Measurements from ENCODE around the gene FAM3D. TPM values are rescaled to one million over a fixed set of nuclear protein-coding genes. Genes with fewer than 3 reads are reported as not detected.

Gene FAM3D
- total RNA-seq, 4 donors from 2014 or later = 243 to 431 (median 364) TPM

GRCh38 chr3:58585005-58585786, 81.4 kb downstream of the FAM3D start:
- in situ Hi-C loops (cut with MboI; ENCODE audit: low pct_ligation_motif_present in 1 of 4, low pct_unique_long_range_greater_than_20kb in 1 of 4, low sequenced_read_pairs in 3 of 4) (no loop called here), intact Hi-C loops (cut with DNase I; ENCODE audit: low total_unique reads) (no loop called here)
- peaks cover 4 to 23% (median 13%) of the 10 kb centered on the region in 4 donors for H3K4me1 ChIP-seq
- H3K9me3 ChIP-seq = no peaks in the 10 kb centered on the region
- no peaks in the 10 kb centered on the region for H3K36me3 ChIP-seq
- peak overlapping the region; percentile 29 to 59 (median 48) for H3K4me3 ChIP-seq
- H3K27me3 ChIP-seq = peaks cover 28% of the 10 kb centered on the region
- TF ChIP-seq CTCF (IDR thresholded peaks at IDR 0.05) = peak; percentile 83 to 90 (median 89)
- peak; percentile 41 for TF ChIP-seq EP300 (IDR thresholded peaks at IDR 0.05; ENCODE audit: low read depth)
- TF ChIP-seq POLR2A (IDR thresholded peaks at IDR 0.05) = no peak
- TF ChIP-seq POLR2AphosphoS5 (IDR thresholded peaks at IDR 0.05) = peak; percentile 19 to 66 (median 29)
- peak; percentile 81 for DNase-seq
- WGBS, 2 donors (ENCODE audit: low coverage in 1 of 2) = 3 to 4% methylated on average over 9 to 41 of the region's 46 CpGs
- peak overlapping the region; percentile 72 to 83 (median 78) for H3K27ac ChIP-seq

GRCh38 chr3:58584690-58585004, 81.9 kb downstream of the FAM3D start:
- Histone ChIP-seq H3K4me3 (peak overlapping the region; percentile 29 to 59 (median 48)), H3K4me1 (peaks cover 4 to 23% (median 13%) of the 10 kb centered on the region in 4 donors), H3K27ac (peak overlapping the region; percentile 72 to 83 (median 78)), H3K9me3 (no peaks in the 10 kb centered on the region), H3K27me3 (peaks cover 28% of the 10 kb centered on the region), H3K36me3 (no peaks in the 10 kb centered on the region)
- TF ChIP-seq POLR2A (IDR thresholded peaks at IDR 0.05) = no peak
- no peak for TF ChIP-seq POLR2AphosphoS5 (IDR thresholded peaks at IDR 0.05)
- TF ChIP-seq EP300 (IDR thresholded peaks at IDR 0.05; ENCODE audit: low read depth) = no peak
- TF ChIP-seq CTCF (IDR thresholded peaks at IDR 0.05) = no peak
- in situ Hi-C loops (cut with MboI; ENCODE audit: low pct_ligation_motif_present in 1 of 4, low pct_unique_long_range_greater_than_20kb in 1 of 4, low sequenced_read_pairs in 3 of 4) (no loop called here), intact Hi-C loops (cut with DNase I; ENCODE audit: low total_unique reads) (no loop called here)
- DNase-seq = no peak
- whole genome bisulfite sequencing, 2 donors (ENCODE audit: low coverage in 1 of 2) = 24 to 37% methylated on average over 9 to 10 of the region's 10 CpGs

Other genes starting within 250 kb of the FAM3D start
- 10 to 100 TPM; 22.7 to 99.7 (median 73.7) TPM for gene PDHB, start 232.9 kb downstream of the FAM3D start, total RNA-seq
- 10 to 100 TPM in 2 of 4 donors, 1 to 10 TPM in 2; 3.0 to 15.7 (median 11.2) TPM for gene KCTD6, start 174.7 kb downstream of the FAM3D start, total RNA-seq
- gene ACOX2, start 129.6 kb downstream of the FAM3D start, total RNA-seq = 100 to 1,000 TPM in 1 of 4 donors, 10 to 100 TPM in 3; 28.3 to 125 (median 37.9) TPM
- 10 to 100 TPM; 14.1 to 21.9 (median 16.0) TPM for gene FAM107A, start 89.4 kb downstream of the FAM3D start, total RNA-seq